OCI-LY7 (cell line): ENCODE data around the gene ITGA2. TPM values are rescaled to one million over a fixed set of nuclear protein-coding genes. Genes with fewer than 3 reads are reported as not detected.

Source experiments
- BruUV-seq: library from RNA; stranded (reverse); fragments of 400-500 nt; replicated peaks from 2 replicates; lab custom pipeline; 2021; lab: Mats Ljungman, UMichigan
- CTCF ChIA-PET: fragments of 300-600 bp; sonication (Branson Sonifier 250); formaldehyde crosslinking; loops from one replicate; lab custom pipeline; 2022; ENCODE audit warnings: antibody characterized with exemption; ENCODE audit not compliant: unreplicated experiment; lab: Charles Lee
- POLR2A ChIA-PET: fragments of 300-600 bp; sonication (Branson Sonifier 250); formaldehyde crosslinking; loops from one replicate; lab custom pipeline; 2022; ENCODE audit warnings: antibody characterized with exemption; lab: Charles Lee
- DNase-seq: peaks from one replicate; pipeline ENCODE4 v3.0.0-alpha.2; 2015; ENCODE audit warnings: low spot score
- H2AFZ ChIP-seq: fragments of 200-600 bp; sonication (generic), shearing (Covaris generic); 2 replicates; pipeline ENCODE4 v1.6.1; 2014; ENCODE audit warnings: mild to moderate bottlenecking, antibody characterized with exemption, low read length, moderate library complexity
- H3K27ac ChIP-seq: fragments of 200-600 bp; sonication (generic); 2 replicates; pipeline ENCODE4 v1.5.1; 2014; ENCODE audit warnings: mixed run types, low read depth, mild to moderate bottlenecking, moderate library complexity, low read length, inconsistent platforms; ENCODE audit not compliant: poor library complexity, severe bottlenecking
- H3K36me3 ChIP-seq: fragments of 200-600 bp; sonication (generic); 2 replicates; pipeline ENCODE4 v1.6.1; 2014; ENCODE audit warnings: mild to moderate bottlenecking, antibody characterized with exemption, low read length, moderate library complexity, mixed read lengths; ENCODE audit not compliant: insufficient read depth
- H3K4me1 ChIP-seq: fragments of 200-600 bp; sonication (generic); 2 replicates; pipeline ENCODE4 v1.5.1; 2014; ENCODE audit warnings: mild to moderate bottlenecking, low read length; ENCODE audit not compliant: insufficient read depth, poor library complexity, severe bottlenecking
- H3K4me2 ChIP-seq: fragments of 200-600 bp; sonication (generic); 2 replicates; pipeline ENCODE4 v1.6.1; 2014; ENCODE audit warnings: mild to moderate bottlenecking, low read length
- H3K4me3 ChIP-seq: fragments of 200-600 bp; sonication (generic); 2 replicates; pipeline ENCODE4 v1.5.1; 2014; ENCODE audit warnings: mild to moderate bottlenecking, low read depth, low read length; ENCODE audit not compliant: poor library complexity, severe bottlenecking
- H3K79me2 ChIP-seq: fragments of 200-600 bp; sonication (generic); 2 replicates; pipeline ENCODE4 v1.6.1; 2016; ENCODE audit warnings: low read depth, mild to moderate bottlenecking, low read length, moderate library complexity, mixed read lengths; ENCODE audit not compliant: insufficient read depth
- H3K9me2 ChIP-seq: fragments of 200-600 bp; sonication (generic); 2 replicates; pipeline ENCODE4 v1.6.1; 2016; ENCODE audit warnings: mild to moderate bottlenecking, low read length, mixed read lengths; ENCODE audit not compliant: insufficient read depth
- H3K9me3 ChIP-seq: fragments of 200-600 bp; sonication (generic); 2 replicates; pipeline ENCODE4 v1.6.1; 2014; ENCODE audit warnings: mild to moderate bottlenecking, mixed run types, low read length, mixed read lengths
- H4K20me1 ChIP-seq: fragments of 200-600 bp; sonication (generic); 2 replicates; pipeline ENCODE4 v1.6.1; 2014; ENCODE audit warnings: mild to moderate bottlenecking, antibody characterized with exemption, low read length, moderate library complexity, mixed read lengths; ENCODE audit not compliant: insufficient read depth
- CTCF ChIP-seq: fragments of 200-600 bp; sonication (generic); conservative IDR thresholded peaks from 2 replicates; pipeline ENCODE4 v1.5.1; 2014; ENCODE audit warnings: mild to moderate bottlenecking, antibody characterized with exemption, low read length, moderate library complexity, mixed read lengths
- EZH2phosphoT487 ChIP-seq: fragments of 200-600 bp; sonication (generic); IDR thresholded peaks from 2 replicates; pipeline ENCODE4 v1.6.1; 2018; ENCODE audit warnings: low read depth, borderline replicate concordance, mild to moderate bottlenecking, mixed run types, antibody characterized with exemption, low read length, moderate library complexity, mixed read lengths
- intact Hi-C: fragments of 100-400 bp; cut with micrococcal nuclease; formaldehyde crosslinking; loops from one replicate; pipeline ENCODE4 v1.10.0; 2022; ENCODE audit not compliant: unreplicated experiment
- total RNA-seq, 2 experiments: library from RNA; depleted of rRNA in 1 of 2; stranded (reverse); fragments of >200 nt in 1 of 2; shearing (Covaris generic) in 1 of 2; gene quantifications; 2 replicates each; pipeline ENCODE4 v1.2.3, GENCODE V29; 2014 to 2022

ITGA2 gene
- total RNA-seq, 2 experiments from 2014 or later: not detected

GRCh38 chr5:53029608-53030007, 40.5 kb downstream of the ITGA2 start:
- intact Hi-C loops: no loop called here
- POLR2A ChIA-PET: interaction anchor here (0.5 kb wide), 1 partner anchor 77 kb away, joined by 3 read pairs; no protein-coding TSS in a partner anchor

GRCh38 chr5:53030893-53031292, 41.7 kb downstream of the ITGA2 start:
- Histone ChIP-seq H3K9me2 (no peaks in the 10 kb centered on the region), H3K4me2 (no peak overlapping the region), H3K4me3 (no peak overlapping the region), H3K4me1 (no peaks in the 10 kb centered on the region), H3K9me3 (no peaks in the 10 kb centered on the region), H2AFZ (no peak overlapping the region), H3K27ac (no peak overlapping the region), H4K20me1 (no peaks in the 10 kb centered on the region), H3K36me3 (no peaks in the 10 kb centered on the region), H3K79me2 (no peaks in the 10 kb centered on the region)
- TF ChIP-seq EZH2phosphoT487 (no peak), CTCF (no peak)
- BruUV-seq: no TSS peak
- DNase-seq: no peak
- CTCF ChIA-PET: no interaction called here
- intact Hi-C loops: no loop called here
- POLR2A ChIA-PET: no interaction called here

More at GRCh38 chr5:53029608-53030007, 40.5 kb downstream of the ITGA2 start:
- no peak for TF ChIP-seq EZH2phosphoT487
- no peak for TF ChIP-seq CTCF
- no peak for DNase-seq
- H3K4me2 ChIP-seq: no peak overlapping the region
- no peak overlapping the region for H2AFZ ChIP-seq
- no peaks in the 10 kb centered on the region for H4K20me1 ChIP-seq
- no peaks in the 10 kb centered on the region for H3K9me3 ChIP-seq
- no peak overlapping the region for H3K4me3 ChIP-seq
- no peaks in the 10 kb centered on the region for H3K36me3 ChIP-seq
- no peaks in the 10 kb centered on the region for H3K4me1 ChIP-seq
- H3K27ac ChIP-seq: no peak overlapping the region
- BruUV-seq: no TSS peak
- H3K9me2 ChIP-seq: no peaks in the 10 kb centered on the region
- CTCF ChIA-PET: no interaction called here
- no peaks in the 10 kb centered on the region for H3K79me2 ChIP-seq

DNA sequence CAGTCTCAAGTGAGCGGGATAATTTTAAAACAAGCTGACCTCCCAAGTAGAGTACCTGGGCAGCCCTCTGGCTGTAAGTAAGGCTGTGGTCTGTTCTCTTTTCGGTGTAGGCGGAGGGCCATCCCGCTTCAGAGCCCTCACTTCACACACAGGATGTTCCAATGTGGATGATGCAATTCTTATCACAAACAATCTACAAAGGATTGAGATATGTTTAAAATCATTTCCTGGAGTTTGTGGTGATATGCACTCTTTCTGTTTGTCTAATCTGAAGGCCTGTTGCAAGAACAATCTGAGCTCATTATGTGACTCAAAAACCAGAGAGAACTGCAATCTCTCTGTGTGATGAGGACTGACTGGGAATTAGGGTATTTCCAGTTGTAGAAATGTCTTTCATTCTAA, 42.5 kb downstream of the ITGA2 start:
- DNase-seq: no peak
- H3K27ac ChIP-seq: no peak overlapping the region
- intact Hi-C loops: no loop called here
- BruUV-seq: no TSS peak
- H3K4me3 ChIP-seq: no peak overlapping the region
- no peaks in the 10 kb centered on the region for H3K4me1 ChIP-seq
- TF ChIP-seq CTCF (no peak), EZH2phosphoT487 (no peak)
- POLR2A ChIA-PET: interaction anchor here (1.4 to 2.3 kb wide), 2 partner anchors 7 to 10 kb away, joined by 5 to 8 read pairs; no protein-coding TSS in a partner anchor
- no peaks in the 10 kb centered on the region for H3K79me2 ChIP-seq
- no peak overlapping the region for H3K4me2 ChIP-seq
- no peaks in the 10 kb centered on the region for H3K9me2 ChIP-seq
- CTCF ChIA-PET: no interaction called here
- H4K20me1 ChIP-seq: no peaks in the 10 kb centered on the region
- H3K36me3 ChIP-seq: no peaks in the 10 kb centered on the region
- no peak overlapping the region for H2AFZ ChIP-seq
- H3K9me3 ChIP-seq: no peaks in the 10 kb centered on the region
